ENCODE results near the gene TOMM40.

Gene TOMM40

DNA sequence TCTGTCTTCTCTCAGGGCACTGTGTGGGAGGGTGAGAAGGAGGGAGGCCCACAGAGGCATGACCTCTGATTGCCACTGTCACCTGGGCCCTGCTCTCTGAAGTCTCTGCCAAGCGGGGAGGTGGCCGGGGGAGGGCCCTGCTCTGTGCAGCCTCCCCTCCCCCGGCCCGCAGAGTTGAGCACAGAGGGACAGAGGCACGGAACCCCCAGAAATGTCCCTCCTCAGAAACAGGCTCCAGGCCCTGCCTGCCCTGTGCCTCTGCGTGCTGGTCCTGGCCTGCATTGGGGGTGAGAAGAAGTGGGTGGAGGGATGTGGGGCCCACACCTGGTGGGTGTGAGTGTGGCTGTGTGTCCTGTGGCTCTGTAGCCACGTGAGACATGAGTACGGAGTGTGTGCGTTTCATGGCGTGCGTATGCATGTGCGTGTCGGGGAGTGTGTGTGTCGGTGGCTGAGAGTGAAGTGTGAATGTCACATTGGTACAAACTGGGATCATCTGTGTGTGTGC, 51.1 kb downstream of the TOMM40 start, which contains the start of gene APOC4:
TSS of gene APOC4 (plus strand) at position 171 of the 505 bp plus-strand sequence. CDS start at position 212, 41 bp downstream.
- no peak within 1 kb of the TSS for H3K4me3 ChIP-seq (ENCODE audit: control insufficient read depth, low read depth, low read length)
- DNase-seq (ENCODE audit: low read depth) = no peak
- TF ChIP-seq, protein P1, sequence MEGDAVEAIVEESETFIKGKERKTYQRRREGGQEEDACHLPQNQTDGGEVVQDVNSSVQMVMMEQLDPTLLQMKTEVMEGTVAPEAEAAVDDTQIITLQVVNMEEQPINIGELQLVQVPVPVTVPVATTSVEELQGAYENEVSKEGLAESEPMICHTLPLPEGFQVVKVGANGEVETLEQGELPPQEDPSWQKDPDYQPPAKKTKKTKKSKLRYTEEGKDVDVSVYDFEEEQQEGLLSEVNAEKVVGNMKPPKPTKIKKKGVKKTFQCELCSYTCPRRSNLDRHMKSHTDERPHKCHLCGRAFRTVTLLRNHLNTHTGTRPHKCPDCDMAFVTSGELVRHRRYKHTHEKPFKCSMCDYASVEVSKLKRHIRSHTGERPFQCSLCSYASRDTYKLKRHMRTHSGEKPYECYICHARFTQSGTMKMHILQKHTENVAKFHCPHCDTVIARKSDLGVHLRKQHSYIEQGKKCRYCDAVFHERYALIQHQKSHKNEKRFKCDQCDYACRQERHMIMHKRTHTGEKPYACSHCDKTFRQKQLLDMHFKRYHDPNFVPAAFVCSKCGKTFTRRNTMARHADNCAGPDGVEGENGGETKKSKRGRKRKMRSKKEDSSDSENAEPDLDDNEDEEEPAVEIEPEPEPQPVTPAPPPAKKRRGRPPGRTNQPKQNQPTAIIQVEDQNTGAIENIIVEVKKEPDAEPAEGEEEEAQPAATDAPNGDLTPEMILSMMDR (IDR thresholded peaks at IDR 0.05; ENCODE audit: control insufficient read depth, insufficient read depth, low read depth, low read length, missing control alignments) = no peak

DNA sequence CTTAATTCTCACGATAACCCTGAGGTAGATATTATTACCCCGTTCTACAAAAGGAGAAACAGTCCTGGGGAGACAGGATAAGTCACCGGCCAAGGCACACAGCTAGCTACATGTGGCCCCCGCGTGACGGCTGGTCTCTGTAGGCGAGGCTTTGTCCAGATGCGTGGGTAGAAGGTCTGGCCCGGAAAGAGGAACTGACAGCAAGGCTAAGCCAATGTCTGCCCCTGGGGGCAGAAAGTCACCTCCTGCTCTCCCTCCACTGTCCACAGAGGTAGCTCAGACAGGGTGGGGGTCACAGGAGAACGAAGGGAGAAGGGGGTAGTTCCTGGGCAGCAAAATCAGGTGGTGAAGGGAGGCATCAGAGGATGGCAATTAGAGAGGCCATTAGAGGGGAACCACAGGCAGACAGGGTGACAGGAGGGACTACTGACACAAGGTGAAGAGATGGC, 52.8 kb downstream of the TOMM40 start:
- TF ChIP-seq, protein P1 (IDR thresholded peaks at IDR 0.05; ENCODE audit: control insufficient read depth, insufficient read depth, low read depth, low read length, missing control alignments) = no peak
- H3K4me3 ChIP-seq (ENCODE audit: control insufficient read depth, low read depth, low read length) = no peak overlapping the region
- DNase-seq (ENCODE audit: low read depth) = no peak

DNA sequence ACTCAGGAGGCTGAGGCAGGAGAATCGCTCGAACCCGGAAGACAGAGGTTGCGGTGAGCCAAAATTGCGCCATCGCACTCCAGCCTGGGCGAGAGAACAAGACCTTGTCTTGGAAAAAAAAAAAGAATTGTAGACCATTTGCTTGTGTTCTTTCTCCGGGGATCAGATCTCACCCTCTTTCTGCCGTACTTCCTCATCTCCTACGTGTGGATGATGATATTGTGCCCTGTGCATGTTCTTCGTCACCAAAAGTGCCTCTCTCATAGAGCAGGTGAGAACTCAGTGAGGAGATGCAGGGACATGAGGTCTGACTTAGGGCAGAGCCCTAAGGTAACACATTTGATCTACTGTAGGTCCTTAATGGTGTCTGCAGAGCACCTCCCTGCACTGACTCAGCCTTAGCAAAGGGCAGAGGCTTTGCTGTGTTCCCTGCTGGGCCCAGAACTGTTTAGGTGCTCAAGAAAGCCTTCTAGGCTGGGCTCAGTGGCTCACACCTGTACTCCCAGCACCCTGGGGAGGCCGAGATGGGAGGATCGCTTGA, 56.1 kb downstream of the TOMM40 start:
- no peak overlapping the region for H3K4me3 ChIP-seq (ENCODE audit: control insufficient read depth, low read depth, low read length)
- TF ChIP-seq, protein P1 (IDR thresholded peaks at IDR 0.05; ENCODE audit: control insufficient read depth, insufficient read depth, low read depth, low read length, missing control alignments) = no peak
- no peak for DNase-seq (ENCODE audit: low read depth)

DNA sequence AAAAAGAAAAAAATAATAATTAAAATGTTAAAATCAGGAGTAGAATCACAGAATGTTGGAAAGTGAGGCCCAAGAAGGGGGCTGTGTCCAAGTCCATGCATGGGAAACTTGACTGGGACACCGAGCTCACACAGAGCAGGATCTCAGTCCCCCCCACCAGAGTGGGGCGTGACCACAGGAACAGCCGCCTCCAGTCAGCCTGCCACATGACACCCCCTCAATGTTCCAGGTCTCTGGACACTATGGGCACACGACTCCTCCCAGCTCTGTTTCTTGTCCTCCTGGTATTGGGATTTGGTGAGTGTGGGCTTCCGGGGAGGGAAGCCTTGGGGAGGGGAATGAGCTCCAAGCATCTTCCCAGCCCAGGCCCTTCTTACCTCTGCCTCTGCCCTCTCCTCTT, 57.2 kb downstream of the TOMM40 start:
- TF ChIP-seq, protein P1 (IDR thresholded peaks at IDR 0.05; ENCODE audit: control insufficient read depth, insufficient read depth, low read depth, low read length, missing control alignments) = no peak
- H3K4me3 ChIP-seq (ENCODE audit: control insufficient read depth, low read depth, low read length) = no peak overlapping the region
- no peak for DNase-seq (ENCODE audit: low read depth)

DNA sequence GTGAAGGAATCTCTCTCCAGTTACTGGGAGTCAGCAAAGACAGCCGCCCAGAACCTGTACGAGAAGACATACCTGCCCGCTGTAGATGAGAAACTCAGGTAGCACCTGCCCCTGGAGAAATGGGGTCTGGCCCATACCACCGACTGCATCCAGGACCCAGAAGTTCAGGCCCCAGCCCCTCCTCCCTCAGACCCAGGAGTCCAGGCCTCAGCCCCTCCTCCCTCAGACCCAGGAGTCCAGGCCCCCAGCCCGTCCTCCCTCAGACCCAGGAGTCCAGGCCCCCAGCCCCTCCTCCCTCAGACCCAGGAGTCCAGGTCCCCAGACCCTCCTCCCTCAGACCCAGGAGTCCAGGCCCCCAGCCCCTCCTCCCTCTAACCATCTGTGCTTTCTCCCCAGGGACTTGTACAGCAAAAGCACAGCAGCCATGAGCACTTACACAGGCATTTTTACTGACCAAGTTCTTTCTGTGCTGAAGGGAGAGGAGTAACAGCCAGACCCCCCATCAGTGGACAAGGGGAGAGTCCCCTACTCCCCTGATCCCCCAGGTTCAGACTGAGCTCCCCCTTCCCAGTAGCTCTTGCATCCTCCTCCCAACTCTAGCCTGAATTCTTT, 57.8 kb downstream of the TOMM40 start:
- no peak for DNase-seq (ENCODE audit: low read depth)
- no peak overlapping the region for H3K4me3 ChIP-seq (ENCODE audit: control insufficient read depth, low read depth, low read length)
- TF ChIP-seq, protein P1 (IDR thresholded peaks at IDR 0.05; ENCODE audit: control insufficient read depth, insufficient read depth, low read depth, low read length, missing control alignments) = no peak

DNA sequence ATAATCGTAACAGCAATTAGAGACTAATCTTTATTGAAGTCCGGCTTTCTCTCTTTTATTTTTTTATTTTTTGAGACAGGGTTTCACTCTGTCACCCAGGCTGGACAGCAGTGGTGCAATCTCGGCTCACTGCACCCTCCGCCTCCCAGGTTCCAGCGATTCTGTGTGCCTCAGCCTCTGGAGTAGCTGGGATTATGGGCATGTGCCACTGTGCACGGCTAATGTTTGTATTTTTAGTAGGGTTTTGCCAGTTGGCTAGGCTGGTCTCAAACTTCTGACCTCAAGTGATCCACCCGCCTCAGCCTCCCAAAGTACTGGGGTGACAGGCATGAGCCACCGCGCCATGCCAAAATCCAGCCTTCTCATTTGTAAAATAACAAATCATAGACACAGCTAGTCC, 58.5 kb downstream of the TOMM40 start:
- H3K4me3 ChIP-seq (ENCODE audit: control insufficient read depth, low read depth, low read length) = no peak overlapping the region
- no peak for DNase-seq (ENCODE audit: low read depth)
- TF ChIP-seq, protein P1 (IDR thresholded peaks at IDR 0.05; ENCODE audit: control insufficient read depth, insufficient read depth, low read depth, low read length, missing control alignments) = no peak
